Loucy (cell line): ENCODE results near the gene EFS.
A peak's percentile ranks its signal among the peaks of the same experiment; 100 is the strongest.

Experiments used
- H2AFZ ChIP-seq: fragments of 200-600 bp; sonication (generic); 2 replicates; pipeline ENCODE4 v1.6.0; 2016; ENCODE audit warnings: antibody characterized with exemption, mild to moderate bottlenecking, low read length, moderate library complexity
- H3F3A ChIP-seq: fragments of 200-600 bp; 2 replicates; pipeline ENCODE4 v1.6.0; 2016; ENCODE audit warnings: antibody characterized with exemption, low read depth, mild to moderate bottlenecking
- H3K27me3 ChIP-seq: fragments of 200-600 bp; sonication (generic); 2 replicates; pipeline ENCODE4 v1.6.1; 2014; ENCODE audit warnings: low read length, mild to moderate bottlenecking; ENCODE audit not compliant: insufficient read depth, poor library complexity, severe bottlenecking
- H3K36me3 ChIP-seq: fragments of 200-600 bp; sonication (generic); 2 replicates; pipeline ENCODE4 v1.6.1; 2016; ENCODE audit warnings: low read length; ENCODE audit not compliant: insufficient read depth
- H3K4me1 ChIP-seq: fragments of 200-600 bp; sonication (generic); 2 replicates; pipeline ENCODE4 v1.5.1; 2014; ENCODE audit warnings: low read length, mild to moderate bottlenecking; ENCODE audit not compliant: insufficient read depth, poor library complexity, severe bottlenecking
- H3K4me2 ChIP-seq: fragments of 200-600 bp; sonication (generic); 2 replicates; pipeline ENCODE4 v1.6.0; 2014; ENCODE audit warnings: antibody characterized with exemption, low read length, low read depth, mild to moderate bottlenecking; ENCODE audit not compliant: poor library complexity, severe bottlenecking
- H3K4me3 ChIP-seq: fragments of 200-600 bp; sonication (generic); 2 replicates; pipeline ENCODE4 v1.5.1; 2014; ENCODE audit warnings: low read length, mild to moderate bottlenecking, mixed read lengths; ENCODE audit not compliant: poor library complexity, severe bottlenecking
- H3K79me2 ChIP-seq: fragments of 200-600 bp; sonication (generic); 2 replicates; pipeline ENCODE4 v1.6.1; 2014; ENCODE audit warnings: low read length; ENCODE audit not compliant: insufficient read depth
- H3K9ac ChIP-seq: fragments of 200-600 bp; sonication (generic); 2 replicates; pipeline ENCODE4 v1.6.0; 2014; ENCODE audit warnings: mild to moderate bottlenecking, low read depth, low read length, moderate library complexity; ENCODE audit not compliant: poor library complexity, severe bottlenecking
- H3K9me2 ChIP-seq: fragments of 200-600 bp; sonication (generic); replicated peaks from 2 replicates; pipeline ENCODE4 v1.6.1; 2016; ENCODE audit warnings: low read depth, low read length, mixed read lengths
- H3K9me3 ChIP-seq: fragments of 200-600 bp; sonication (generic); 2 replicates; pipeline ENCODE4 v1.6.1; 2014; ENCODE audit warnings: mild to moderate bottlenecking, antibody characterized with exemption, low read length, low read depth; ENCODE audit not compliant: insufficient read depth
- H4K20me1 ChIP-seq: fragments of 200-600 bp; sonication (generic); 2 replicates; pipeline ENCODE4 v1.6.0; 2014; ENCODE audit warnings: antibody characterized with exemption, low read length, mild to moderate bottlenecking; ENCODE audit not compliant: insufficient read depth, poor library complexity, severe bottlenecking
- EZH2phosphoT487 ChIP-seq: fragments of 200-600 bp; IDR thresholded peaks from 2 replicates; pipeline ENCODE4 v1.6.1; 2018; ENCODE audit warnings: antibody characterized with exemption, mild to moderate bottlenecking, moderate library complexity, borderline replicate concordance
- TF ChIP-seq, protein P1 (sequence below): fragments of 200-600 bp; sonication (generic); conservative IDR thresholded peaks from 2 replicates; pipeline ENCODE4 v1.5.1; 2014; ENCODE audit warnings: mild to moderate bottlenecking, antibody characterized with exemption, low read length

The EFS gene

DNA sequence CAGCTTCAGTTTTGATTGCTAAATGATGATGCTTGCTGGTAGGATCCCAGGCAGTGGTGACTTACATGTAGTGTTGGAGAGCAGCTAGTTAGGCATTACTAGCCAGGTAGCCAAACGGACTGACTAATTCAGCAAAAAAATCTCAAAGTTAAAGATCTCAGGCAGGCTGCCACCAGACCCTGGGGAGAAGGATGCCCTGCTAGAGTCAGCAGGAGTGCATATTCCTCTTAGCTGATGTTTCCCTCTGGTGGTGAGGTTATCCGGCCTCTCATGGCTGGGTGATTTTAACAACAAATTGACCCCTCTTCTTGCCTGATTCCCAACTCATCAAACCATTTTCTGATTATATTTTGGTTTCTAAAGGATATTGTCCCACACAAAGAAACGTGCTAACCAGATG is 2.8 kb downstream of the EFS start:
- Histone ChIP-seq H2AFZ (no peak overlapping the region), H3K4me2 (no peak overlapping the region), H3K36me3 (no peaks in the 10 kb centered on the region), H3K4me3 (no peak overlapping the region), H3K4me1 (no peaks in the 10 kb centered on the region), H4K20me1 (no peaks in the 10 kb centered on the region), H3K9me3 (no peaks in the 10 kb centered on the region), H3K9ac (no peak overlapping the region), H3F3A (no peaks in the 10 kb centered on the region), H3K9me2 (no peaks in the 10 kb centered on the region), H3K79me2 (no peaks in the 10 kb centered on the region), H3K27me3 (no peaks in the 10 kb centered on the region)
- TF ChIP-seq EZH2phosphoT487 = no peak
- TF ChIP-seq, protein P1, sequence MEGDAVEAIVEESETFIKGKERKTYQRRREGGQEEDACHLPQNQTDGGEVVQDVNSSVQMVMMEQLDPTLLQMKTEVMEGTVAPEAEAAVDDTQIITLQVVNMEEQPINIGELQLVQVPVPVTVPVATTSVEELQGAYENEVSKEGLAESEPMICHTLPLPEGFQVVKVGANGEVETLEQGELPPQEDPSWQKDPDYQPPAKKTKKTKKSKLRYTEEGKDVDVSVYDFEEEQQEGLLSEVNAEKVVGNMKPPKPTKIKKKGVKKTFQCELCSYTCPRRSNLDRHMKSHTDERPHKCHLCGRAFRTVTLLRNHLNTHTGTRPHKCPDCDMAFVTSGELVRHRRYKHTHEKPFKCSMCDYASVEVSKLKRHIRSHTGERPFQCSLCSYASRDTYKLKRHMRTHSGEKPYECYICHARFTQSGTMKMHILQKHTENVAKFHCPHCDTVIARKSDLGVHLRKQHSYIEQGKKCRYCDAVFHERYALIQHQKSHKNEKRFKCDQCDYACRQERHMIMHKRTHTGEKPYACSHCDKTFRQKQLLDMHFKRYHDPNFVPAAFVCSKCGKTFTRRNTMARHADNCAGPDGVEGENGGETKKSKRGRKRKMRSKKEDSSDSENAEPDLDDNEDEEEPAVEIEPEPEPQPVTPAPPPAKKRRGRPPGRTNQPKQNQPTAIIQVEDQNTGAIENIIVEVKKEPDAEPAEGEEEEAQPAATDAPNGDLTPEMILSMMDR = 0 out of 2 replicates have a peak, but pooled peaks have one; percentile 10

DNA sequence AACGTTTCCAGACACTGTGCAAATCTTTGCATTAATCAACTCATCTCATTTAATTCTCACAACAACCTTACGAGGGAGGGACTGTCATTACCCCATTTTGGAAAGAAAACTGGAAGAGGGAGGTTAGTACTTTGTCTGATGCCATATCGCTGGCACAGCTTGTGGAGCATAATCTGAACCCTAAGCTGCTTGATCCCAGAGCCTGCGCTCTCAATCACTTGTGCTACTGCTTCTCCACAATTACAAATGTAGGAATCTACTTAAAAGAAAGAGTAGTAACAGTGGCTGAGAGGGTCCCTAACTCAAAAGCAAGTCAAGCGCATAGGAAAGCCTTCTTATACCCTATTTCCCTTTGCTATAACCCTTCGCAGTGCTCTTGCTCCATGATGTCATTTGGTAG is 3.2 kb downstream of the EFS start:
- Histone ChIP-seq H3K27me3 (no peaks in the 10 kb centered on the region), H3K79me2 (no peaks in the 10 kb centered on the region), H4K20me1 (no peaks in the 10 kb centered on the region), H3K9me3 (no peaks in the 10 kb centered on the region), H3F3A (no peaks in the 10 kb centered on the region), H2AFZ (no peak overlapping the region), H3K36me3 (no peaks in the 10 kb centered on the region), H3K9me2 (no peaks in the 10 kb centered on the region), H3K9ac (no peak overlapping the region), H3K4me3 (no peak overlapping the region), H3K4me2 (no peak overlapping the region), H3K4me1 (no peaks in the 10 kb centered on the region)
- TF ChIP-seq, protein P1 = no peak
- TF ChIP-seq EZH2phosphoT487 = no peak

DNA sequence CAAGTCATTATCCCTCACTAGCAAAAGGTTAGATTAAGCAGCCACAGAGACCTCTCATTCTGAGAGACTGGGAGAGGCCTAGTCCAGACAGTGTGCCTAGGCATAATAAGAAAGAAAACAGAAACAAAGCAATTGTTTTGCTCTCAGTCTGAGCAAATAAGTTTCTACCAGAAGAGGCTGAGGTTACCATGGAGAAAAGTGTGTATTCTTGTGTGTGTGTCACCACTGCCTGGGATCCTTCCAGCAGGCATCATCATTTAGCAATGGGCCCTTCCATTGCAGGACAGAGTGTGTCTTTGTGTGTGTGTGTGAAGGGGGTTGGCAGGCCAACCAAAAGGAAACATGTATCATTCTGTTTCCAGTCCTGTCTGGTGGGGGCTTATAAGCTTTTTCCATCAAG is 3.7 kb downstream of the EFS start:
- H4K20me1 ChIP-seq = no peaks in the 10 kb centered on the region
- no peaks in the 10 kb centered on the region for H3K79me2 ChIP-seq
- H3K36me3 ChIP-seq = no peaks in the 10 kb centered on the region
- H3K9me3 ChIP-seq = no peaks in the 10 kb centered on the region
- no peak overlapping the region for H3K4me2 ChIP-seq
- H3K4me3 ChIP-seq = no peak overlapping the region
- no peak overlapping the region for H3K9ac ChIP-seq
- no peak overlapping the region for H2AFZ ChIP-seq
- TF ChIP-seq, protein P1 = no peak
- no peak for TF ChIP-seq EZH2phosphoT487
- H3K27me3 ChIP-seq = no peaks in the 10 kb centered on the region
- no peaks in the 10 kb centered on the region for H3K9me2 ChIP-seq
- H3K4me1 ChIP-seq = no peaks in the 10 kb centered on the region
- H3F3A ChIP-seq = no peaks in the 10 kb centered on the region
